Activated T-helper 1 cell treated with anti-CD3 and anti-CD28 coated beads, Interleukin-2, amount 50 U/mL, for 16 hours (primary cell): ENCODE results near the gene SELE.
"Not testable (repeated sequence)": the region's sequence is repeated elsewhere in the genome, so short reads cannot be mapped to it uniquely, and the experiment has no call there.

Experiments used
- DNase-seq, 2 donors: peaks; one replicate each; pipeline ENCODE4 v3.0.0-alpha.2; 2020; ENCODE audit warnings: low read depth in 1 of 2, low spot score in 1 of 2

The SELE gene

DNA sequence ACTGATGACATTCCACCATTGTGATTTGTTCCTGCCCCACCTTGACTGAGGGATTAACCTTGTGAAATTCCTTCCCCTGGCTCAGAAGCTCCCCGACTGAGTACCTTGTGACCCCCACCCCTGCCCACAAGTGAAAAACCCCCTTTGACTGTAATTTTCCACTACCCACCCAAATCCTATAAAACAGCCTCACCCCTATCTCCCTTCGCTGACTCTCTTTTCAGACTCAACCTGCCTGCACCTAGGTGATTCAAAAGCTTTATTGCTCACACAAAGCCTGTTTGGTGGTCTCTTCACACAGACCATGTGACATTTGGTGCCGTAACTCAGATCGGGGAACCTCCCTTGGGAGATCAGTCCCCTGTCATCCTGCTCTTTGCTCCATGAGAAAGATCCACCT lies 50.7 kb downstream of the SELE start:
- not testable (repeated sequence) for DNase-seq

DNA sequence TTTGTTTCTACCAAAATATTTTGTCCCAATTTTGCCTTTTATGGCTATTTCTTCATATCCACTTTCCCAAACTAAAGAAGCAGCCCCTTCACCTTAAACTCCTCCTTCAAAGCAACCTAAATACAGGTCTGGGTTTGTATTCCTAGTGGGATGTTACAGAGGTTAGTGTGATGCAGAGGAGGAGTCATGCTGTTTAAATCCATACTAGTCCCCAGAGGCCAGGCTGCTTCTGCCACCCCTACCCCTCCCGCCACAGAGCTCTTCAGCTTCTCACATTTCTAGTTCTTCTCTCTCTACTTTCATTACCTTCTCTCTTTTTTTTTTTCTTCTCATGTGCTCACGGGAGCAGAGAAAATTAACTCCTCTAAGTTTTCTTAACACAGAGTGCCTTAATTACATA lies 51.8 kb downstream of the SELE start:
- DNase-seq: no peak

DNA sequence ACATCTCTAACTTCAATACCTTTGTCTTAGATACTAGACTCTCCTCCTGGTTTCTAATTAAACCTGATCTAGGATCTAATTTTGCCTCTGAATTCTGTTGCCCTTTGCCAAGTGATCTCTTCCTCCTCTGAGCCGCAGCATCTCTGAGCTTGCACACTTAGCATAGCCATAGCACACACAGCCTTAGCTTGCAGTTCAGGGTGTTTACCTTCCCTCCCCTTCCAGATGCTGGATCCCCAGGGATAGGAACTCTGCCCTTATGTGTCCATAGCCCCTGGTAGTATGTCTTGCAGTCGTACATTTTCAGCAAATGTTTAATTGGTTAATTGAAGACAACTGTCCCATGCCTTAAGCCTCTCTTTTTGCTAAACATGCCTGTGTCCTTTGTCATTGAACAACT lies 52.7 kb downstream of the SELE start:
- no peak for DNase-seq

DNA sequence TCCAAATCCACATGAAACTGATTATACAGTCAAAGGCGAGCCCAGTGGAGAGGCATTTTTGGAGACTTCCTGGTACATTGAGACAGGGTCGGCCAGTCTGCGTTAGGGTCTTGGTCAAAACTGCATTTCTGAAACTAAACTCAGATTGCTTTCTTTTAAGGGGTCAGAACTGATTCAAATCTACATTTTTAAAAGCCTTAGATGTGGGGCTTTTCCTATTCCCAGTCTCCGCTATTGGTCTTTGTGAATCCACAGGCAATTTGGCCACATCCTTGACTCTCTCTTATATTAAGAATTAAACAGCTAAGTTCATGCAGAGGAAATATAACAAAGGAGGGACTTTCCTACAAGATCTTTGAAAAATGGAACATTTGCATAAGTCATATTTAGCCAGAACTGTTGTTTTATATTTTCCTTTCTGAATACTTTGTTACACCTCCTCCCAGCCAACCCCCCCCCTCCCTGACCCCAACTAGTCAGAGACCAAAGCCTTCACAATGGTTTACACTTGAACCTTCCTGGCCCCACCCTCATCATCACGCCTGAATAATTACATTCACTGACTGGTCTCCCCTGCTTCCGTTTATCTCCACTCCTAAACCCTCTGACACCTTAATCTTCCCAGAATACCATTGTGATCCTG lies 53.4 kb downstream of the SELE start:
- DNase-seq: no peak

DNA sequence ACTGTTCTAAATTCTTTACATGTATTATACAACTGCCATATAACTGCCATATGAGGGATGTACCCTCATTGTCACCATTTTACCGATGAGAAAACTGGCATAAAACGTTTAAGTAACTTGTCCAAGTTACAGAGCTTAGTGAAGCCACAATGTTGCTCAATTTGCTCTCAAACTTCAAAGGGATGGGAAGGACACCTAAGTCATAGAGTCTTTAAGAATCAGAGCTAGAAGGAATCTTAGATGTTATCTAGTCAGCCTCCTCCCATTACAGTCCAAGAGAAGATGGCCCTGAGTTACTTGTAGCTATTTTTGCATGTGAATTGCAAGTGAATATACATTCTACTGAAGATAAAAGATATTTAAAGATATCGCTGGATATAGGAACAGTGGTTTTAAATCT lies 54.2 kb downstream of the SELE start:
- no peak for DNase-seq

DNA sequence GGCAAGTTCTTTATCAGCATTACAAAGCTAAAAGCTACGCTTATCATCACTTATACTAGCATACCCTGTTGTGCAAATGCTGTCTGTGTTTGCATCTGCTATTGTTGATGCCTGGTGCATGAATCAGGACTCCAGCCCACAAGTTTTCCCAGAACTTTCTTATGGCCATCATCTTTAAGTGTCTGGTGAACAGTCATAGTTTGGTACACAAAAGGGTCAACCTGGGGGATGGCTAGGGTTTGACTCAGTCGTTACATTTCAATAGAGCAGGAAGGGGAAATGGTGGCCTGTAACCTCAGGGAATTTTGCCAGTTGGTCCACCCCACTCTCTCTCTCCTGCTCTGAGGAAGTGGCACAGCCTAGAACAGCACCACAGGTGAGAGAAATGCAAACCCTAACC lies 57.9 kb downstream of the SELE start:
- no peak for DNase-seq
